Fibroblast of lung (primary cell): ENCODE results near the gene TP53RK. TPM values are rescaled to one million over a fixed set of nuclear protein-coding genes. Genes with fewer than 3 reads are reported as not detected.

Experiments
- DNase-seq, 2 donors: peaks; one replicate each; pipeline versions ENCODE4 v3.0.0 to v3.0.0-alpha.2; 2010; ENCODE audit warnings: low read depth in 2 of 2
- H2AFZ ChIP-seq: 2 replicates; pipeline ENCODE4 v1.5.1; 2012; ENCODE audit warnings: low read length, control low read depth, inconsistent platforms
- H3K27ac ChIP-seq: 2 replicates; pipeline ENCODE4 v1.5.1; 2011; ENCODE audit warnings: low read length, control low read depth; ENCODE audit not compliant: insufficient read depth
- H3K27me3 ChIP-seq: 2 replicates; pipeline ENCODE4 v1.5.1; 2011; ENCODE audit warnings: mild to moderate bottlenecking, low read length; ENCODE audit not compliant: control insufficient read depth, insufficient read depth
- H3K36me3 ChIP-seq: 2 replicates; pipeline ENCODE4 v1.5.1; 2011; ENCODE audit warnings: low read length; ENCODE audit not compliant: control insufficient read depth, insufficient read depth
- H3K4me1 ChIP-seq: 2 replicates; pipeline ENCODE4 v1.5.1; 2011; ENCODE audit warnings: low read length; ENCODE audit not compliant: control insufficient read depth, insufficient read depth; ENCODE audit errors: extremely low read depth
- H3K4me2 ChIP-seq: 2 replicates; pipeline ENCODE4 v1.5.1; 2011; ENCODE audit warnings: low read length, control low read depth; ENCODE audit not compliant: insufficient read depth; ENCODE audit errors: extremely low read depth
- H3K4me3 ChIP-seq, 4 experiments: fragments of 200-600 bp in 1 of 4; sonication (generic) in 1 of 4; replicated peaks in 1 of 4; 2 replicates each; pipeline ENCODE4 v1.5.1; 2011 to 2016; ENCODE audit warnings: low read length in 4 of 4, low read depth in 3 of 4, mild to moderate bottlenecking in 3 of 4, control low read depth in 2 of 4, inconsistent platforms in 1 of 4, mixed read lengths in 1 of 4; ENCODE audit not compliant: insufficient read depth in 1 of 4; ENCODE audit errors: control extremely low read depth in 1 of 4
- H3K79me2 ChIP-seq: 2 replicates; pipeline ENCODE4 v1.5.1; 2012; ENCODE audit warnings: mild to moderate bottlenecking, low read length, inconsistent platforms; ENCODE audit not compliant: control insufficient read depth, insufficient read depth
- H3K9ac ChIP-seq: 2 replicates; pipeline ENCODE4 v1.5.1; 2011; ENCODE audit warnings: mild to moderate bottlenecking, low read length, control low read depth; ENCODE audit not compliant: insufficient read depth
- H3K9me3 ChIP-seq: 2 replicates; pipeline ENCODE4 v1.5.1; 2012; ENCODE audit warnings: low read depth, low read length; ENCODE audit not compliant: control insufficient read depth, insufficient read depth
- H4K20me1 ChIP-seq: 2 replicates; pipeline ENCODE4 v1.5.1; 2011; ENCODE audit warnings: low read length; ENCODE audit not compliant: control insufficient read depth, insufficient read depth; ENCODE audit errors: extremely low read depth
- EZH2 ChIP-seq: IDR thresholded peaks from 2 replicates; pipeline ENCODE4 v1.5.1; 2012; ENCODE audit warnings: low read length, control low read depth, mild to moderate bottlenecking; ENCODE audit errors: missing control alignments
- polyA plus RNA-seq, 2 donors: library from polyadenylated mRNA; depleted of rRNA in 1 of 2; stranded (reverse) in 1 of 2; unstranded in 1 of 2; fragments of >200 nt; gene quantifications; 2 replicates each; pipeline ENCODE4 v1.2.1, GENCODE V29; 2011 to 2012; ENCODE audit warnings: missing spikeins in 1 of 2
- total RNA-seq: library from RNA; depleted of rRNA; stranded (reverse); fragments of >200 nt; gene quantifications from 2 replicates; pipeline ENCODE4 v1.2.1, GENCODE V29; 2014
- TF ChIP-seq, protein P1 (sequence below), 2 donors: IDR thresholded peaks in 1 of 2; conservative IDR thresholded peaks in 1 of 2; 1 replicate in 1 of 2; 2 replicates in 1 of 2; pipeline ENCODE4 v1.5.1; 2011 to 2012; ENCODE audit warnings: low read length in 2 of 2, control low read depth in 1 of 2, inconsistent platforms in 1 of 2, low read depth in 1 of 2, mild to moderate bottlenecking in 1 of 2

Gene TP53RK
- total and polyA plus RNA-seq, 2 donors (not counting 1 experiment from before 2014, with no cell fraction given) = 9.2 to 19.5 TPM

DNA sequence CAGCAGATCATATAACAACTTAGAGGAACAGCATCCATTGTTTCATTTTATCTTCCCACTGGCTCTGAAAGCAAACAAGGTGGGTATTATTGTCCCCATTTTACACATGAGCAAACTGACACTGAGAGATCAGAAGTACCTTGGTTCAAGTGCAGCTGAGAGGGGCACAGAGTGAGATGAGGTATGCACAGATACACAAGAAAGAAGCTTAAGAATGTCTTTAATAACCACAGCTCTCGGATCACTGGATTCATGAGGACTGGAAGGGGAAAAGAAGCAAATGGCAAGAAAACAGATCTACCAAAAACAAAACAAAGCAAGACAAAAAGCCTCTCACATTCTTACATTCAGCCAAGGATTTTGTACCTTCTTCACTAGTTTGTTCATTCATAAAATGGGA, 30.8 kb upstream of the TP53RK start:
- Histone ChIP-seq H3K36me3 (peaks cover under 1% of the 10 kb centered on the region), H3K79me2 (no peaks in the 10 kb centered on the region), H3K4me2 (no peak overlapping the region), H4K20me1 (no peaks in the 10 kb centered on the region), H3K27ac (no peak overlapping the region), H3K4me1 (peaks cover 3% of the 10 kb centered on the region), H2AFZ (no peak overlapping the region), H3K4me3 (no peak overlapping the region), H3K9me3 (no peaks in the 10 kb centered on the region), H3K27me3 (no peaks in the 10 kb centered on the region), H3K9ac (no peak overlapping the region)
- DNase-seq = peak in 1 of 2 donors; percentile 42
- TF ChIP-seq, protein P1, sequence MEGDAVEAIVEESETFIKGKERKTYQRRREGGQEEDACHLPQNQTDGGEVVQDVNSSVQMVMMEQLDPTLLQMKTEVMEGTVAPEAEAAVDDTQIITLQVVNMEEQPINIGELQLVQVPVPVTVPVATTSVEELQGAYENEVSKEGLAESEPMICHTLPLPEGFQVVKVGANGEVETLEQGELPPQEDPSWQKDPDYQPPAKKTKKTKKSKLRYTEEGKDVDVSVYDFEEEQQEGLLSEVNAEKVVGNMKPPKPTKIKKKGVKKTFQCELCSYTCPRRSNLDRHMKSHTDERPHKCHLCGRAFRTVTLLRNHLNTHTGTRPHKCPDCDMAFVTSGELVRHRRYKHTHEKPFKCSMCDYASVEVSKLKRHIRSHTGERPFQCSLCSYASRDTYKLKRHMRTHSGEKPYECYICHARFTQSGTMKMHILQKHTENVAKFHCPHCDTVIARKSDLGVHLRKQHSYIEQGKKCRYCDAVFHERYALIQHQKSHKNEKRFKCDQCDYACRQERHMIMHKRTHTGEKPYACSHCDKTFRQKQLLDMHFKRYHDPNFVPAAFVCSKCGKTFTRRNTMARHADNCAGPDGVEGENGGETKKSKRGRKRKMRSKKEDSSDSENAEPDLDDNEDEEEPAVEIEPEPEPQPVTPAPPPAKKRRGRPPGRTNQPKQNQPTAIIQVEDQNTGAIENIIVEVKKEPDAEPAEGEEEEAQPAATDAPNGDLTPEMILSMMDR (conservative IDR thresholded peaks at IDR 0.05 in 1 of 2, IDR thresholded peaks at IDR 0.05 in 1 of 2; ENCODE audit: low read depth in 1 of 2, low read length in 2 of 2) = no peak
- no peak for TF ChIP-seq EZH2

DNA sequence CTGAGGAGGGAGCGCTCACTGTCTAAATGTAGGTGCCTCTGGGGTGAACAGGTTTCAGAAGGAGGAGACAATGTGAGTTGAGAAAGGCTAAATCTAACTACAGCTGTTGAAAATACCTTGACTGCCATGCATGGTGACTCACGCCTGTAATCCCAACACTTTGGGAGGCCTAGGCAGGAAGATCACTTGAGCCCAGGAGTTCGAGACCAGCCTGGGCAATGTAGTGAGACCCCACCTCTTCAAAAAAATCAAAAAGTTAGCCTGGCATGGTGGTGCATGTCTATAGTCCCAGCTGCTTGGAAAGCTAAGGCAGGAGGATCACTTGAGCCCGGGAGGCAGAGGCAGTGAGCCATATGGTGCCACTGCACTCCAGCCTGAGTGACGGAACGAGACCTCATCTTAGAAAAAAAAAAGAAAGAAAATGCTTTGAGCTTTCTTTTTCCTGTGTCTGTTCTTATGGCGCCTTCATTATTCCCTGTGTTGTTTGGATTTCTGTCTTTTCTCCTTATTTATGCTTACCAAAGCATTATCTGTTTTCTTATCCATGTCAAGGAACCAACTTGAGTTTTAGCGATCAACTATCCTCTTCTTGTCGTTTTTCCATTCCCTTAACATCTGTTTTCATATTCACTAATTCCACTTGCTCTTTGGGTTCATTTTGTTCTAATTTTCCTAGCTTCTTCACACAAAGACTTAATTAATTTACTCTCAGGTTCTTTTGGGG, 28.7 kb upstream of the TP53RK start:
- H3K4me1 ChIP-seq = peaks cover 6% of the 10 kb centered on the region
- no peaks in the 10 kb centered on the region for H3K27me3 ChIP-seq
- DNase-seq = no peak
- no peak overlapping the region for H3K4me3 ChIP-seq
- no peaks in the 10 kb centered on the region for H3K79me2 ChIP-seq
- no peaks in the 10 kb centered on the region for H4K20me1 ChIP-seq
- no peak overlapping the region for H3K27ac ChIP-seq
- H3K4me2 ChIP-seq = no peak overlapping the region
- no peak for TF ChIP-seq EZH2
- TF ChIP-seq, protein P1 (conservative IDR thresholded peaks at IDR 0.05 in 1 of 2, IDR thresholded peaks at IDR 0.05 in 1 of 2; ENCODE audit: low read depth in 1 of 2, low read length in 2 of 2) = no peak
- no peaks in the 10 kb centered on the region for H3K9me3 ChIP-seq
- no peaks in the 10 kb centered on the region for H3K36me3 ChIP-seq
- no peak overlapping the region for H3K9ac ChIP-seq
- no peak overlapping the region for H2AFZ ChIP-seq

DNA sequence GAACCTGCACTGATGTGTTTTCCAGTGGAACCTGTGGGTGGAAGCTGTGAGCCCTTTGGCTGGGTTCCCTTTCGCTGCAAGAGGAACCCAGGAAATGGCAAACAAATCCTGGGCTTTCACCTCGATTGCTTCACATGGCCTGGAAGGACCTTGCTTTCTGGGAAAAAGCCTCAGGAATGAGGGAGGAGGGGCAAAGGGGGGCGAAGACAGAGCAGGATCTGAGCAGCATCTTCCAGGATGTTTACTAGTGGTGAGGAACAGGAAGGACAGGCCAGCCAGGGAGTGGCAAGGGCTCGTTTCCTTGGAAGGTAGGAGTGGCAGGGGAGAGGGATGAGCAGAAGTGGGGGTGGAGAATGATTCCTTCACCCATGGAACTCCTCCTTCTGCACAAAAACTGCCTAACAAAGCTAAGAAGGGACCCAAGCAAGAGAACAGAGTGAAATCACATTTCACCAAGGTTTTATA, 26.1 kb upstream of the TP53RK start:
- no peaks in the 10 kb centered on the region for H3K27me3 ChIP-seq
- H3K27ac ChIP-seq = no peak overlapping the region
- no peak for TF ChIP-seq EZH2
- TF ChIP-seq, protein P1 (conservative IDR thresholded peaks at IDR 0.05 in 1 of 2, IDR thresholded peaks at IDR 0.05 in 1 of 2; ENCODE audit: low read depth in 1 of 2, low read length in 2 of 2) = peak; percentile 8 to 19
- peaks cover 5% of the 10 kb centered on the region for H3K79me2 ChIP-seq
- H3K9ac ChIP-seq = no peak overlapping the region
- H3K4me3 ChIP-seq = no peak overlapping the region
- no peaks in the 10 kb centered on the region for H4K20me1 ChIP-seq
- peaks cover 2% of the 10 kb centered on the region for H3K36me3 ChIP-seq
- peak; percentile 65 to 78 for DNase-seq
- no peak overlapping the region for H2AFZ ChIP-seq
- H3K4me1 ChIP-seq = peaks cover 6% of the 10 kb centered on the region
- H3K4me2 ChIP-seq = no peak overlapping the region
- no peaks in the 10 kb centered on the region for H3K9me3 ChIP-seq
